Esophagus squamous epithelium (tissue), 5 donors: Measurements from ENCODE around the gene HCFC1. TPM values are rescaled to one million over a fixed set of nuclear protein-coding genes. Genes with fewer than 3 reads are reported as not detected.

Experiments used
- DNase-seq: peaks from one replicate; lab custom pipeline; 2025; lab: John Stamatoyannopoulos, UW
- H3K27ac ChIP-seq, 4 donors: fragments of 200-600 bp; sonication (generic); one replicate each; pipeline ENCODE4 v1.5.1; 2016 to 2019; ENCODE audit warnings: mild to moderate bottlenecking in 1 of 4
- H3K27me3 ChIP-seq, 4 donors: fragments of 200-600 bp; sonication (generic); 1 replicate in 3 of 4; 2 replicates in 1 of 4; pipeline versions ENCODE4 v1.5.1 to v1.6.0; 2017 to 2021; ENCODE audit warnings: antibody characterized with exemption in 1 of 4
- H3K36me3 ChIP-seq, 3 donors: fragments of 200-600 bp; sonication (generic); one replicate each; pipeline ENCODE4 v1.5.1; 2016 to 2019
- H3K4me1 ChIP-seq, 3 donors: fragments of 200-600 bp; sonication (generic); one replicate each; pipeline ENCODE4 v1.5.1; 2017 to 2019
- H3K4me3 ChIP-seq, 4 donors: fragments of 200-600 bp; sonication (generic); 1 replicate in 3 of 4; 2 replicates in 1 of 4; pipeline ENCODE4 v1.5.1; 2016 to 2019; ENCODE audit warnings: mild to moderate bottlenecking in 2 of 4, moderate library complexity in 1 of 4
- H3K9me3 ChIP-seq, 3 donors: fragments of 200-600 bp; sonication (generic); one replicate each; pipeline ENCODE4 v1.5.1; 2016 to 2019
- POLR2A ChIP-seq, 4 donors: fragments of 450-650 bp; IDR thresholded peaks; one replicate each; pipeline ENCODE4 v1.6.1; 2017; ENCODE audit warnings: antibody characterized with exemption in 4 of 4, mild to moderate bottlenecking in 4 of 4, moderate library complexity in 3 of 4
- WGBS, 2 donors: methylation state at CpG; one replicate each; pipeline ENCODE4 v1.1.5; 2018; 5-methylcytosine and 5-hydroxymethylcytosine counted together
- intact Hi-C: fragments of 100-400 bp; cut with DNase I; formaldehyde crosslinking; loops from one replicate; pipeline ENCODE4 v1.15.0; 2022
- total RNA-seq, 4 donors: library from RNA; depleted of rRNA; stranded (reverse); fragments of >200 nt; gene quantifications; one replicate each; pipeline ENCODE4 v1.1.0, GENCODE V29; 2016
- TF ChIP-seq, protein P1 (sequence below), 6 experiments: fragments of 450-650 bp in 4 of 6; fragments of 200-600 bp in 2 of 6; sonication (generic) in 2 of 6; IDR thresholded peaks; one replicate each; pipeline ENCODE4 v1.5.1; 2016 to 2019; ENCODE audit warnings: antibody characterized with exemption in 6 of 6, mild to moderate bottlenecking in 4 of 6, moderate library complexity in 4 of 6
- donor health status: DM: yes; HTN: yes; CAD: no.

HCFC1 gene
- total RNA-seq, 4 donors from 2014 or later = 22.2 to 54.0 (median 37.0) TPM

DNA sequence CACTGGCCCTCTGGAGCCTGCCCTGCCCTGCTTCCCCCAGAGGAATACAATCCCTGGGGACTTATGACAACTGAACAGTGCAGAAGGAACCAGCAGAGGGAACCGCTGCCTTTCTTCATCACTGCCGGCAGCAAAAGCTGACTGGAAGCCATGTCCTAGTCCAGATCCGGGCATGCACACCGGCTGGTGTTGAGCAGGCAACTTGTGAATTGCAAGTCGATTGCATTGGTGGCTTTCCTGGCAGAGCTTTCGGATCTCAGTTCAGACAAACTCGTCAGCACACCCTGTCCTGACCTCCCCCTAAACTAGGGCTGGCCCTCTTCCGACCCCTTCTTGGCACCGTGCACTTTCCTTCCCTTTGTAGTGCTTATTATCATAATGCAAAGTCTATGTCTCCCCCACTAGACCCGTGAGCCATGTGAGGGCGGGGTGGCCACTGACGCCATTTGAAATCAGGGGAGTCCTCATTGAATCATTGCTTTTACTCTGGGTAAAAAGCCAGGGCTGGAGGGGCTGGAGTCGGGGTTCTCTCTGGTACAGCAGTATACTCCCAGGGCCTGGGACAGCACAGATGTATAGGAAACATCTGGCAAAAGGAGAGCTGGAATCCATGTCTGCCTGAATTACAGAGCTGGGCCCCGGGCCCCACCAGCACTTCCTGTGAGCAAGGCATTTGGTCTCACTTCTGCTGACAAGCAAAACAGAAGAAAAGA lies 47.3 kb downstream of the HCFC1 start:
- peak overlapping the region in 3 of 4 donors; percentile 12 to 98 (median 97) for H3K27ac ChIP-seq
- H3K4me1 ChIP-seq = peaks cover 28 to 71% (median 28%) of the 10 kb centered on the region in 3 donors
- no peak for DNase-seq
- no peak for TF ChIP-seq POLR2A (IDR thresholded peaks at IDR 0.05)
- TF ChIP-seq, protein P1, sequence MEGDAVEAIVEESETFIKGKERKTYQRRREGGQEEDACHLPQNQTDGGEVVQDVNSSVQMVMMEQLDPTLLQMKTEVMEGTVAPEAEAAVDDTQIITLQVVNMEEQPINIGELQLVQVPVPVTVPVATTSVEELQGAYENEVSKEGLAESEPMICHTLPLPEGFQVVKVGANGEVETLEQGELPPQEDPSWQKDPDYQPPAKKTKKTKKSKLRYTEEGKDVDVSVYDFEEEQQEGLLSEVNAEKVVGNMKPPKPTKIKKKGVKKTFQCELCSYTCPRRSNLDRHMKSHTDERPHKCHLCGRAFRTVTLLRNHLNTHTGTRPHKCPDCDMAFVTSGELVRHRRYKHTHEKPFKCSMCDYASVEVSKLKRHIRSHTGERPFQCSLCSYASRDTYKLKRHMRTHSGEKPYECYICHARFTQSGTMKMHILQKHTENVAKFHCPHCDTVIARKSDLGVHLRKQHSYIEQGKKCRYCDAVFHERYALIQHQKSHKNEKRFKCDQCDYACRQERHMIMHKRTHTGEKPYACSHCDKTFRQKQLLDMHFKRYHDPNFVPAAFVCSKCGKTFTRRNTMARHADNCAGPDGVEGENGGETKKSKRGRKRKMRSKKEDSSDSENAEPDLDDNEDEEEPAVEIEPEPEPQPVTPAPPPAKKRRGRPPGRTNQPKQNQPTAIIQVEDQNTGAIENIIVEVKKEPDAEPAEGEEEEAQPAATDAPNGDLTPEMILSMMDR (IDR thresholded peaks at IDR 0.05) = peak in 4 of 6 experiments; percentile 6 to 27 (median 18)
- no peaks in the 10 kb centered on the region for H3K27me3 ChIP-seq
- 14 to 34% methylated on average over 10 to 11 of the region's 14 CpGs for WGBS, 2 donors
- no peaks in the 10 kb centered on the region for H3K36me3 ChIP-seq
- peak overlapping the region in 2 of 4 donors; percentile 58 to 78 for H3K4me3 ChIP-seq
- H3K9me3 ChIP-seq = no peaks in the 10 kb centered on the region
- intact Hi-C loops = no loop called here

DNA sequence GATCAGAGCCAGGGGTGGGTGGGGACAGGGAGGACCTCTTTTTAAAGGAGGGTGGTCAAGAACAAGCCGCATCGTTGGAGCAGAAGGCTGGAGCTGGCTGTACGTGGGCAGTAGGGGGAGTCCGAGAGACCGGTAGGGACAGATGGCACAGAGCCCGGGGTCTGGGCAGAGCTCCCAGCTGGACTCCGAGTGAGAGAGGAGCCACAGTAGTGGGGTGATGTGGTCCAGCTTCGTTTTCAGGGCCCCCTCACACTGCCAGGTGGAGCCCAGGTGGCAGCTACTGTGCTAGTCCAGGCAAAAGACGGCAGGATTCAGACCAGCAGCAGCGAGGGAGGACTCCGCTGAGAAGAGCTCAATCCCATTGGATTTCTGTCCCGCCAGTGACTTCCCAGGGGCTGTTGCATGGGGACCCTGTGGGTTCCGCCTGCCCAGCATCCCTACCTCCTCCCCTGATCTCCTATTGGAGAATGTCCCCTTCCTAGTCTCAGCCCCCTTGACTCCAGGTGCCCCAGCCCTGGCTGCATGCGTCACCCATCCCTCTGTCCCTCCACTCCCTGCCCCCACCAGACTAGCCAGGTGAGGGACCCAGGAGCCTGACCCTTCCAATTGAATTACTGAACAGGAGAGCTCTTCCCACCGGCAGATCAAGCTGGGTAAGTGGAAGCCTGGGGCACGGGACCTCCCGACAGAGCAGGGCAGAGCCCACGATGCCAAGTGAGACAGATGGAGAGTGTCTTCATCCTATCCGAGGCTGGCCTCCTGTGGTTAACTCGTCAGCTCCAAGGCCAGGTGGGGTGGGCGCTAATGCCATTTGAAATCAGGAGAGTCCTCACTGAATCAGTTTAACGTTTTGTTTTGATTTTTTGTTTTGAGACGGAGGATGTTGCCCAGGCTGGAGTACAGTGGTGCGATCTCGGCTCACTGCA lies 48.4 kb downstream of the HCFC1 start:
- intact Hi-C loops = no loop called here
- no peaks in the 10 kb centered on the region for H3K9me3 ChIP-seq
- peak overlapping the region in 2 of 4 donors; percentile 97 to 98 for H3K27ac ChIP-seq
- TF ChIP-seq, protein P1 (IDR thresholded peaks at IDR 0.05) = peak in 1 of 6 experiments; percentile 39
- no peak for TF ChIP-seq POLR2A (IDR thresholded peaks at IDR 0.05)
- H3K27me3 ChIP-seq = no peaks in the 10 kb centered on the region
- H3K4me3 ChIP-seq = no peak overlapping the region
- DNase-seq = no peak
- H3K4me1 ChIP-seq = peaks cover 20 to 62% (median 22%) of the 10 kb centered on the region in 3 donors
- WGBS, 2 donors = 58% methylated on average over 15 of the region's 25 CpGs; no CpG with 5 or more reads in 1 of the 2 donors
- no peaks in the 10 kb centered on the region for H3K36me3 ChIP-seq

DNA sequence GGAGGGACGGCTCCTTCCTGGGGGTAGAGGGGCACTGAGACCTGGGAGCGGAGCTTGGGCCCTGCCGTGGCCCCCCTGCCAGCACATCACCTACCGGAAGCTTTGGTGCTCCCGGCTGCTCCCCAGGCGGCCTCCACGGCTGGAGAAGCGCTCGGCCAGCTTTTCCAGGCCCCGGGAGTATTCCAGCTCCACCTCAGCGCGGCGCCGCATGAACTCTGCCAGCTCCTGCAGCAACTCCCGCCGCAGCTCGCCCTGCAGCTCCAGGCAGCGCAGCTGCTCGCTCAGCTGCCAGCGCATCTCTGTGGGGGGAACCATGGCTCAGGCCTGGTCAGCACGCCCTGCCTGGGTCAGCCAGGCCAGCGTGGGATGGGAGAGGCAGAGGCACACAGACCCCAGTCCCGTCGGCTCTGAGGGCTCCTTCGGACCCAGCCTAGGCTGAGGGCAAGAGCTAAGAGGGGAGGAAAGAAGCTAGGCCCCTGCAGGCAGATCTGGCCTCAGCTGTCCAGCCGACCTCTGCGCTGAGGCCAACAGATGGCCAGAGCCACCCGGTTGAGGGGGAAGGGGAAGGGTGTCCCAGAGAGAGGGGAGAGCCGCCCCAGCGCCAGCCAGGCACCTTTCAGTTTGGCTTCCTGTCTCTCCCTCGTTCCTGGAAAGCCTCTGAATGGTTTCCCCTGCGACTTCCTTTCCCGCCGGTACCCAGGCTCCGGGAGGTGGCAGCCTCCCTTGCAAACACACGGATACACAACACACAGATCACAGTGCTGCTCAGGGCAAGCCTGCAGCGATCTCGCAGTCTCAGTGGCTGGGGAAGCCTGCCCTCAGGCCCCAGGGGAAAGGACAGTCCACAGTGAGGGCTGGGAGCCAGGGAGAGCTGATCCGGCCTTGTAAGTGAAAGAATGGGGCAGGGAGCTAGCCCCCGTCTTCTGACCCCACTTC lies 49.8 kb downstream of the HCFC1 start:
- intact Hi-C loops = no loop called here
- H3K9me3 ChIP-seq = no peaks in the 10 kb centered on the region
- TF ChIP-seq, protein P1 (IDR thresholded peaks at IDR 0.05) = no peak
- TF ChIP-seq POLR2A (IDR thresholded peaks at IDR 0.05) = no peak
- peak overlapping the region in 2 of 4 donors; percentile 6 to 14 for H3K27ac ChIP-seq
- peak overlapping the region in 1 of 4 donors; percentile 25 for H3K4me3 ChIP-seq
- 49% methylated on average over 5 of the region's 40 CpGs; no CpG with 5 or more reads in 1 of the 2 donors for WGBS, 2 donors
- no peaks in the 10 kb centered on the region for H3K27me3 ChIP-seq
- H3K4me1 ChIP-seq = peaks cover 11 to 59% (median 11%) of the 10 kb centered on the region in 3 donors
- DNase-seq = no peak
- H3K36me3 ChIP-seq = no peaks in the 10 kb centered on the region

DNA sequence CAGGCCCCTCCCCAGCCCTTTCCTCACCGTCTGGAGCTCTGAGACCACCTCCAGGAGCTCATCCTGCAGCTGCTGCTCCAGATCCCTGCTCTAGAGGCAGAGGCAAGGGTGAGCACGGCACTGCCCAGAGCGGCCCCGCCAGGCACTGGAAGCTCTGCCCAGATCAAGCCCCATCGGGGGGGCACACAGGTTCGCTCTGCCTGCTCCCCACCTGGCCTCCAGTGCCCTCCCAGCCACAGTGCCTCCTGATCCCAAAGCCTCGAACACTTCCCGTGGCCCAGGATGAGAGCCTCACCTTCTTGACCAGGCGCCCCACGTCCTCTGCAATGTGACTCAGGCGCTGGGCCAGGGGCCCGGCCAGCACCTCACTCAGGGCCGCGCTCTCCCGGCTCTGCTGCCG lies 50.5 kb downstream of the HCFC1 start:
- WGBS, 2 donors = 40% methylated on average over 1 of the region's 16 CpGs; no CpG with 5 or more reads in 1 of the 2 donors
- peaks cover 6 to 52% (median 9%) of the 10 kb centered on the region in 3 donors for H3K4me1 ChIP-seq
- H3K36me3 ChIP-seq = no peaks in the 10 kb centered on the region
- no peaks in the 10 kb centered on the region for H3K27me3 ChIP-seq
- no peak overlapping the region for H3K27ac ChIP-seq
- H3K4me3 ChIP-seq = peak overlapping the region in 1 of 4 donors; percentile 25
- intact Hi-C loops = no loop called here
- no peak for DNase-seq
- no peaks in the 10 kb centered on the region for H3K9me3 ChIP-seq
- TF ChIP-seq, protein P1 (IDR thresholded peaks at IDR 0.05) = no peak
- TF ChIP-seq POLR2A (IDR thresholded peaks at IDR 0.05) = no peak
